NCI-H2081 (cell line): ENCODE data around the gene TNIK.
"Not testable (repeated sequence)": the region's sequence is repeated elsewhere in the genome, so short reads cannot be mapped to it uniquely, and the experiment has no call there.

ENCODE experiments used
- DNase-seq, 2 experiments: peaks; one replicate each; lab custom pipeline; 2025; lab: John Stamatoyannopoulos, UW

Gene TNIK

DNA sequence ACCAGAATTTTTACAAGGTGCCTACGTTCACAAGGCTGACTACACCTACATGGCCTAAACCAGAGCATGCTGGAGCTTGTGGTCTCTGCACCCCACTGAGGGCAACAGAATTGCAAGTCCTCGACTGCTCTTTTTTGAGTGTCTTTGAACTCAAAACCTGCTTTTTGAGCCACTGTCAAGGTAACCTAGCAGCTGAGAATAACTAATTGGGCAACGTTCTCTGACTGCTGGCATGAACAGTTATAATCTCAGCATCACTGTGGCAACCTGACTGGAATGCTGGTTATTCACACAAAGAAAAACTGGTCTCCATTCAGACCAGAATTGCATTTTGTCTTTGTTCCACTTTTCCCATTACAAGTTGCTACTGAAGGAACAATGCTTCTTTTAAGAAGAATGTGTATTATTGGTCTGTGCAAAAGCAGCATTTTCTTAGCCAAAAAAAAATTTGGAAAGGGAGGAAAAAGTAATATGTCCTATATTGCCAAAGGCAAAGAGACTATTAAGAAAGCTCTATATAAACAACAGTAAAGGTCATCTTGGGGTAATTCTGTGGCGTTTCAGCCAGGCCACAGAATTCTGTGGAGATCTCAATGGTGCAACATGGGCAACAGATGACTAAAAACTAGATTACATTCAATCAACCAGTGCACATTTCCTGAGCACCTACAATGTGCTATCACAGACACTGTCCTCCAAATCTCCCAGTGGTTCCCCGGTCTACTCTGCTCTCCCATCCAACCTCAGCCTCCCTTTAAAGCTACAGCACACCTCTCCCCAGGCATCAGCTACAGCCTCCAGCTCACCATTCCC lies 76.8 kb downstream of the TNIK start:
- DNase-seq, result no peak

GRCh38 chr3:171382347-171382746 lies 77.9 kb downstream of the TNIK start:
- not testable (repeated sequence) for DNase-seq

DNA sequence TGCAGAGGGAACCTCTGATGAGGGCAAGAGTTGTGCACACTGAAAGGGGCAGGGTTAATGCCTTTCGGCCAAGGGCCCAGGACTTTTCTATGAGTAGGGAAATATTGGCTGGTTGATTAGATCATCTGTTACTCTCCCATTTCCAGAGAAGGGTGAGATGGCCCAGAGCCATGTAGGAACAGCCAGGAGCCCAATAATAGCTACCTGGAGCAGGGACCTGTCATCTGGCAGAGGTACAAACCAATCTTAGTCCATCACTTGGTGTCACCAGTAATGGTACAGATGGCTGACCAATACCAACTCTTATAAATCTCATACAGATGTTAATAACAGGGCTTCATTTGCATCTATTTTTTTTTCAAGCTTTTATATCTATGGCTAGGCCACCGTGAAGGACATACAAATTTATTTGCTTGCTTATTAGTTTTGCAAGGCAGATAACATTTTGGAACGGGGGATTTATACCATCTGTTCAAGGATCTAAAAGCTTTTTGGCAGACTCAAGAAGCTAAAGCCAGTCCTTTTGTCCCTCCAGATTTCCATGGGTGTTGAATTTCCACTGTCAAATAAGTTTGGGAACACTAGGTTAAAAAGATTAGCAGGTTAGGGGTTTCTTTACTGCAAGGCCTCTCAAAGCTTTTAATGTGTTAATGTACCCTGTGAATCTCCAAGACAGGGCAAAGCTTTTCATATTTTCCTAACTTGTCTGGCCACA lies 79.3 kb downstream of the TNIK start:
- no peak for DNase-seq

DNA sequence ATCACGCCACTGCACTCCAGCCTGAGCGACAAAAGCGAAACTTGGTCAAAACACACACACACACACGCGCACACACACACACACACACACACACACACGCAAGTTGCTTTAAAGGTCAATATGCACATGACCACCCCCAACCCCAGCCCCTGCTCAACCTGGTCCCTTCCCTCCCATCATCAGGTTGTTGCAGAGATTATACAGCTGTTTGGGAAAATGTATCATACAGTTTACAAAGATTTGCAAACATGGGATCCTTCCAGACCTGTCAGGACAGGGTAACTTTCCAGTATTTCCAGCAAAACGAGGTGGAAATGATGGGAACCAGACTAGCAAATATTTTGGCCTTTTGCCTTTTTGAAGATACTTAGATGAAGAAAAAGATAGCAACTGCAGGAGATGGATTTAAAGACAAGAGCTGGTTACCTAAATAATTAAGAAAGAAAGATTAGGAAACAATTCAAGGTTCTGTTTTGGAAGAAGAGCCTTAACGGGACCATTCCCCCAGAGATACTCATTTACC lies 80.2 kb downstream of the TNIK start:
- DNase-seq, result no peak

- DNase-seq, result no peak
These were observed 80.9 kb downstream of the TNIK start for GRCh38 chr3:171379281-171379680.

- DNase-seq, result no peak
These were observed 81.6 kb downstream of the TNIK start for GRCh38 chr3:171378586-171378985.

DNA sequence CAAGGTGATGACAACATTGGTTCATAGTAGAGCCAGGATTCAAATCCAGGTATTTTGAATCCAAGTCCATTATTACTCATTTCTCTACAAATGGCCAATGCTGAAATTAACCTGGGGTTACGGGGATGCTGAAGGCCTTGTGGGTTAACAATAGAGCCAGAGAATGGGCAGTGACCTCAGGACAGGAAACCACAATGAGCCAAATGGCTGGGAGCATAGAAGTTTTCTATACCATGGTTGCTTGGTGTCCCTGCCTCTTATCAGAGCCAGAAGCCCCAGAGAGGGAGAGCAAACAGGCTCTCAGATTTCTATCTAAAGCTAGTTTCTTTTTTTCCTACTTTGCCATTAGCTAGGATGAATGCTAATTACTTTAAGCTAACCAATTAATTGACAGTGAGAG lies 82.3 kb downstream of the TNIK start:
- no peak for DNase-seq

DNA sequence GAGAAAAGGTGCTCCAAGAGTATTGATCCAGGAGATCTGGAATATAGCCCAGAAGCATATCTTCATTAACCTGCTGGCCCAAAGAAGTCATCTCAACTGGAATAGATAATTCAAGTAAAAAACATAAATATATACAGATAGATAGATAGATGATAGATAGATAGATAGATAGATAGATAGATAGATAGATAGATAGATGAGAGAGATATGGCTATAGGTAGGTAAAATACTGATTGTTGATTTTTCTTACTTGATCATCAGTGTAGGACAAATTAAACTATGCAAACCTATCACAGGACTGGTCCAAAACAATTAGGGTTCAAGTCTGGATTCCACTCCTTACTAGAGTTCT lies 83.6 kb downstream of the TNIK start:
- no peak for DNase-seq

GRCh38 chr3:171375666-171376595 lies 84.3 kb downstream of the TNIK start:
- DNase-seq, result no peak

GRCh38 chr3:171374661-171375285 lies 85.4 kb downstream of the TNIK start:
- DNase-seq, result no peak

DNA sequence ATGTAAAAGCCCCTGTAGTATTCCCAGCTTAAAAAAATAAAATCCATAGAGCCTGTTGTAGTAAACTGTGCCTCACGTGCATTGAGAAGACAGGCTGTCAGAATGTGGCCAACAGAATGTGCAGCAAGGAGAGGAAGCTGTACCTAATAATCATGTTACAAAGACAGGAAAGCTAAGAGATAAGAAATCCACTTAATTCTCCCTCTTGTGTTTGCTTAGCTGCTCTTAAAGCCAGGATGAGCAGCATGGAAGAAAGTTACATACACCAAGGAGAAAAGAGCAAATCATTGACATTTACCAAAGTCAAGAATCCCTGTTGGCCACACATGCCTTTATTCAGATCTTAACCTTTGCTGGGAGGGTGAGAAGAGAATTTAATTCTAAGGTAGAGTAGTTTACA lies 85.9 kb downstream of the TNIK start:
- DNase-seq, result no peak

DNA sequence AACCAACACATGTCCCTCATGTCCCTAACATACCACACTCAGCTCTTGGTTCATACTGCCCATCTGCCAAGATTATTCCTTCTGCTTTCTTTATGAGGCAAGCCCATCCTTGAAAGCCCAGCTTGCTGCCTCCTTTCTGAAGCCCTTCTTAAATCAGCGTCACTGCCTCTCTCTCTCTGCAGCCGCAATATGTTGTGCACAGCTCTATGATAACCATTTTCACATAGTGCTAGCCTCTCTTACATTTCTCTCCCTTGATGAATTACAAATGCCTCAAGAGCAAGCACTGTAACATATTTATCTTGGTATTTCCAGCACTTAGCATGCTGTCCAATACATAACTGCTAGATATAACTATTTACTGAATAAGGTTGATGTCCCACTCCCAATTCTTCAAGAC lies 86.5 kb downstream of the TNIK start:
- DNase-seq, result no peak

- DNase-seq, result no peak
These were observed 87.5 kb downstream of the TNIK start for GRCh38 chr3:171372694-171373093.

- DNase-seq, result no peak
These were observed 88.9 kb downstream of the TNIK start for GRCh38 chr3:171371354-171371753.

- no peak for DNase-seq
These were observed 91.0 kb downstream of the TNIK start for GRCh38 chr3:171369156-171369555.

DNA sequence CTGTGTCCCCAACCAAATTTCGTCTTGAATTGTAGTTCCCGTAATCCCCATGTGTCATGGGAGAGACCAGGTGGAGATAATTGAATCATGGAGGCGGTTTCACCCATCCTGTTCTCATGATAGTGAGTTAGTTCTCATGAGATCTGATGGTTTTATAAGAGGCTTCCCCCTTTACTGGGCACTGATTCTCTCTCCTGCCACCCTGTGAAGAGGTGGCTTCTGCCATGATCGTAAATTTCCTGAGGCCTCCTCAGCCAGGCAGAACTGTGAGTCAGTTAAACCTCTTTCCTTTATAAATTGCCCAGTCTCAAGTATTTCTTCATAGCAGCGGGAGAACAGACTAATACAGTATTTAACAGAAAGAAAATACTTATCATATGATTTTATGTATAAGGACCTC lies 93.5 kb downstream of the TNIK start:
- not testable (repeated sequence) for DNase-seq

DNA sequence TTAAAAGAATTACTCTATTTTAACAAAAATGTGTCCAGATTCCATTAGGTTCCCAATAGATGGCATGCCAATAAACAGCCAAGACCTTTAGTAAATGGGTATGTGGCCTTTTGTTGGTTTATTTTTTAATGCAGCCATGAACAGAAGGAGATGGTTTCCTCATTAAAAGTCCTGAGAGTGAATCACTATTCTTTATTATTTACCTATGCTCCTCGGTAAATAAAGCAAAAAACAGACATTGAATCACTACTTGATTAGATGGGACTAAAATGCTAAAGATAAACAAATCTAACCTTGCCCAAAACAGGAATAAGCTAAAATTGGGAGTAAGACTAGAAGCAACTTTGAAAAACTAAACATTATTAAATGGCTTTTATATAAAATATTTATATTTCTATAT lies 94.2 kb downstream of the TNIK start:
- DNase-seq, result no peak

GRCh38 chr3:171365489-171365888 lies 94.7 kb downstream of the TNIK start:
- no peak for DNase-seq

DNA sequence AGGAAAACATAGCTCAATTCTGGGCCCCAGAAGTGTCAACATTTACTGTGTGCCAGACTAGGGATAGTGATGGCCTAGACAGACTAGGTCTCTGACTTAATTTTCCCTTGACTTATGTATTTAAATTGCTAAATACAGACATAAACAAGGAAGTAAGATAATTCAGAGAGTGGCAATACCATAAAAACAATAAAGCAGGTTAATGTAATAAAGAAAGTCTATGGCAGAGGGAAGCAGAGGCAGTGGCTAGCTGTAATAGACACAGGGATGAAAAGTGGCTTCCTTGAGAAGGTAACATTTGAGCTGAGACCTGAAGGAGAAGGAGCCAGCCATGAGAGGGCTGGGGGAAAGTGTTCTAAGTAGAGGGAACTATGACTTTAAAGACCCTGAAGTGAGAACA lies 95.7 kb downstream of the TNIK start:
- no peak for DNase-seq

DNA sequence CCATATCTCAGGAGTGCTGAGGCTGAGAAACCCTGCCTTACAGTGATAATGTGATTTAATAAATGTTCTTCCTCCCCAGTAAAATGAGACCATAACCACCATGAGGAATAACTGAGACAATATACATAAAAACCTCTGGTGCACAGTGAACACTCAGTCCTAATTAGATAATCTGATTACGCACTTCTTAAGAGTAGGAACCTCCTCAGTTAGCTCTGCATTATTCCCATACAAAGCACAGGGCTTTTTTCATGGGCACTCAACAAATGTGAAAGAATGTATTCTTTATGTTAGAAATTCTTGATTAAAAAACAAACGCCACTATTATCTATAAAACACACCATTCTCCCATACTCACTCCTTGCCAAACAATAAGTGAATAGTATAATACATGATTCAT lies 97.0 kb downstream of the TNIK start:
- no peak for DNase-seq

- no peak for DNase-seq
These were observed 97.6 kb downstream of the TNIK start for GRCh38 chr3:171362575-171362974.

- DNase-seq, result no peak
These were observed 101.4 kb downstream of the TNIK start for GRCh38 chr3:171358881-171359198.
